Measurements from ENCODE around the gene TTLL6.

DNA sequence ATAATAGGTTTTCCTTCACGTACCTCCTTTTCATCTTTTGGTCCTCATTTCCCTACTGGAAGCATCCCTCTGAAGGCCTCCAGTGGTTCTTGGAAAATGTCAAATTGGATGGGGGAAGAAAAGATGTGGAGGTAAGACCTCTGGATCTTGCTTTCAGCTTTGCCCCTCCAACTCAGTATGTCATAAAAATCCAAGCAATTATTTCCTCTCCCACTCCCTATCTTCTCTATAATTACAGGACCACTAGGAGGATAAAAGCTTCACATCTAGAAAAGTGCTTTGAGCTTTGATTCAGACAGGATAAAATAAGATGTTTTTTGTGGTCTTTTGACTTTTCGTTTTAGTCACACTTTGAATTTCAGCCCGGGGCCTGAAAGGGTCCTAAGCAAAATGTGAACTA is 1.7 kb downstream of the TTLL6 start:
- TF ChIP-seq, protein P1, sequence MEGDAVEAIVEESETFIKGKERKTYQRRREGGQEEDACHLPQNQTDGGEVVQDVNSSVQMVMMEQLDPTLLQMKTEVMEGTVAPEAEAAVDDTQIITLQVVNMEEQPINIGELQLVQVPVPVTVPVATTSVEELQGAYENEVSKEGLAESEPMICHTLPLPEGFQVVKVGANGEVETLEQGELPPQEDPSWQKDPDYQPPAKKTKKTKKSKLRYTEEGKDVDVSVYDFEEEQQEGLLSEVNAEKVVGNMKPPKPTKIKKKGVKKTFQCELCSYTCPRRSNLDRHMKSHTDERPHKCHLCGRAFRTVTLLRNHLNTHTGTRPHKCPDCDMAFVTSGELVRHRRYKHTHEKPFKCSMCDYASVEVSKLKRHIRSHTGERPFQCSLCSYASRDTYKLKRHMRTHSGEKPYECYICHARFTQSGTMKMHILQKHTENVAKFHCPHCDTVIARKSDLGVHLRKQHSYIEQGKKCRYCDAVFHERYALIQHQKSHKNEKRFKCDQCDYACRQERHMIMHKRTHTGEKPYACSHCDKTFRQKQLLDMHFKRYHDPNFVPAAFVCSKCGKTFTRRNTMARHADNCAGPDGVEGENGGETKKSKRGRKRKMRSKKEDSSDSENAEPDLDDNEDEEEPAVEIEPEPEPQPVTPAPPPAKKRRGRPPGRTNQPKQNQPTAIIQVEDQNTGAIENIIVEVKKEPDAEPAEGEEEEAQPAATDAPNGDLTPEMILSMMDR (conservative IDR thresholded peaks at IDR 0.05; ENCODE audit: low read length) = no peak
- no peak for TF ChIP-seq EZH2phosphoT487 (IDR thresholded peaks at IDR 0.05; ENCODE audit: borderline replicate concordance)

Data from Loucy (cell line).